Activated CD4-positive, alpha-beta T cell treated with anti-CD3 and anti-CD28 coated beads, Interleukin-2, Interleukin-4, amounts not matched to agents 100 ng/mL and 50 ng/mL, durations not matched to agents 16 hours and 8 hours (primary cell): Measurements from ENCODE around the gene CRELD2.
A peak's percentile ranks its signal among the peaks of the same experiment; 100 is the strongest.

Experiments used
- DNase-seq: peaks from one replicate; pipeline ENCODE4 v3.0.0-alpha.2; 2020; ENCODE audit warnings: low spot score

The CRELD2 gene

DNA sequence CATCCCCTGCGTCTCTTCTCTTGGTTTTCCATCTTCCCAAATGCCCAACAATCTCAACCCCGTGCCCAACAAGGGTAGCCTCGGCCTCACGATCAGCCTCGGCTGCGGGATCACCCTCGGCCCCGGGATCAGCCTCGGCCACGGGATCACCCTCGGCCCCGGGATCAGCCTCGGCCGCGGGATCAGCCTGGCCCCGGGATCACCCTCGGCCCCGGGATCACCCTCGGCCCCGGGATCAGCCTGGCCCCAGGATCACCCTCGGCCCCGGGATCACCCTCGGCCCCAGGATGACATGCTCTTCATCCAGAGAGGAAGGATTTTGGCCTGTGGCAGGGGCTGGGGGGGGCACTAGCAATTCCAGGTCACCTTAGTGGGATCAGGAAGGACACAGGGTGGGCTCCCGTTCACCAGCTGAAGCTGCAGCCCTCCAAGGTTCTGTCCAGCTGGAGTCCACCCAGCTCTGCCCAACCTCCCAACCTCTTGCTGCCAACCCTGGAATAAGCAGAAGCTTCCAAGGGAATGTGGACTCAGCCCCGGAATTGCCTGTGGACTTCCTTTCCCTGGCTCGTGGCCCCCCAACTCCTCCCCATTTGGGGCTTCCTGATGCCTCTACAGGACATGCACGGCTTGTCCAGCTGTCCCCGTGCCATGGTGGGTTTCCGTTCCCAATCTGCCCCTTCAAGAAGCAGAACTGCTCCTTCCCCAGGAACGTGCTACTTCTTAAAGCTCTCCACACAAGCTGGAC lies 6.4 kb upstream of the CRELD2 start:
- no peak for DNase-seq

DNA sequence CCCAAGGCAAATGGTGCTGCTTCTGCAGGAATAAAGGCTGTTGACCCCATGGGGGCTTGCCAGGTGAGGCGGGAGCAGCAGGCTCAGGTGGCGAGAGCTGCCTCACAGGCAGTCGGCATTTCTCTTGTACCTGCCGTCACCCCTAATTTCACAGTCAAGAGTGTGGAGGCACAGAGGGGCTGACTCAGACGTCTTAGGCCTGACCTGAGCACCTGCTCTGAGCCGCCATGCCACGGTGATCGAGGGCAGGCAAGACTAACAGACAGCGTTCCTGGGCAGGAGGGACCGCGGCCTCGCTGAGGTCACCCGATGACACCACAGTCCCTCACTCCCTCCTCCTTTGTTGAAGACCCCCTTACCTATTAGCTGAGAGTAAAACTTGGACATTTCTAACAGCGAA lies 5.4 kb upstream of the CRELD2 start:
- DNase-seq, result no peak

GRCh38 chr22:49913446-49913845 lies 5.0 kb upstream of the CRELD2 start:
- DNase-seq, result no peak

DNA sequence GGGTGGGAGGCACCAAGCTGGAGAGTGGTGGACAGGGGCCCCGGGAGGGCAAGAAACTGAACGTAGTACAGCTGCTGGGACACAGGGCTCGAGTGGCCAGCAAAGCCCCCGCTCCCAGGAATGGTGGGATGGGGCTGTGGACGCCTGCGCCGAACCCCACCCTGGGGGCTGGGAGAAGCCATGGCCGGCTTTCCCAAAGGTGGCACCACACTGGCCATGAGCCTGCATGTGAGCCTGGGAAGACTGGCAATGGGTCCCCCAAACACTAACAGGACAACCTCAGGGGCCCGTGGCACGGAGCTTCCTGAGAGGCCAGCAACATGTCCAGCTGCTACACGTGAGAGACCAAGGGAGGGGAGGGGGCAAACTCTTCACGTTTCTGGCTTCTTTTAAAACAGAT lies 4.2 kb upstream of the CRELD2 start:
- DNase-seq, result no peak

GRCh38 chr22:49915610-49916009 lies 2.8 kb upstream of the CRELD2 start:
- no peak for DNase-seq

DNA sequence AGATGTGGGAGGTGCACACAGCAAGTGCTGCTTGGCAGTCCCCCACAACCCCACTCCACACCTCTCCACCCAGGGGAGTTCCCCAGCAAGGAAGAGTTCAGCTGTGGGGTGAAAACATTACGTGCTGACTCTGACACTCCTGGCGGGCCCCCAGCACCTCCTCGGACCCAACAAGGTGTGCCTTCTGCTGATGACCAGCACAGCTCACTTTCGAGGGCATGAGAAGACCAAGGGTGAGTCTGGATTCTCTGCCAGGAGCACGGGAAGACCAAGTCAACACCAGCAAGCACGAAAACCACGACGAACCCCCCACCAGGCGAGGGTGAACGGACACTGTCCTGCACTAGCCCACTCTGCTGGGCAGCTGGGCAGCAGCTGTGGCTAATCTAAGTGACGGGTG lies 1.6 kb upstream of the CRELD2 start:
- no peak for DNase-seq

DNA sequence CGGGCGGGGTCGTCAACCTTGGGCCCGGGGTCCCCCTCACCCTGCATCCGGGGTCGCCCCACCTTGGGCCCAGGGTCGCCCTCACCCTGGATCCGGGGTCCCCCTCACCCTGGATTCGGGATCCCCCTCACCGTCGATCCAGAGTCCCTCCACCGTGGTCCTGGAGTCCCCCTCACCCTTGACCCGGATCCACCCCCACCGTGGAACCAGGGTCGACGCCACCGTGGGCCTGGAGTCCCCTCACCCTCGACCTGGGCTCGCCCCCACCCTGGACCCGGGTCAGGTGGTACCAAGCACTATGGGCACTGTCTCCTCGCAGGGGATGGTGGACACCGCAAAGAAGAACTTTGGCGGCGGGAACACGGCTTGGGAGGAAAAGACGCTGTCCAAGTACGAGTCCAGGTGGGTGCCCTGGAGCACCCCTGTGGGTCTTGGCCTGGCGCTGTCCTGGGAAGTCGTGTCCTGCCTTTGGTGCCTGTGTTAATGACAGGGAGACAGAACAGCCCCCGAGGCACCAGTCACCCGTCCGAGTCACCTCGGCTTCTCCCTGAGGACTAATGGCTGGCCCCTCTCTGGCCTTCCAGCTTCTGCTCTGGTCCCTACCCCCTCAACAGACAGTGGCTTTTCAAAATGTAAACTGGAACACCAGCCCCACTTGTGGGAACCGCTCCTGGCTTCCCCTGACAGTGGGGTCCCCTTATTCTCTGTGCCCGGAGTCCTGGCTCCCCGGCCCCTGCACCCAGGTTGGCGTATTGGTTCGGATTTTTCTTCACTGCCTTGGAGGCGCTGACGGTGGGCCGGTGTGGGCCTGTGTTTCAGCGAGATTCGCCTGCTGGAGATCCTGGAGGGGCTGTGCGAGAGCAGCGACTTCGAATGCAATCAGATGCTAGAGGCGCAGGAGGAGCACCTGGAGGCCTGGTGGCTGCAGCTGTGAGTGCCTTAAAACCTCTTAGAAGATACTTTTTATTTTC lies 762 bp downstream of the CRELD2 start:
- no peak for DNase-seq

DNA sequence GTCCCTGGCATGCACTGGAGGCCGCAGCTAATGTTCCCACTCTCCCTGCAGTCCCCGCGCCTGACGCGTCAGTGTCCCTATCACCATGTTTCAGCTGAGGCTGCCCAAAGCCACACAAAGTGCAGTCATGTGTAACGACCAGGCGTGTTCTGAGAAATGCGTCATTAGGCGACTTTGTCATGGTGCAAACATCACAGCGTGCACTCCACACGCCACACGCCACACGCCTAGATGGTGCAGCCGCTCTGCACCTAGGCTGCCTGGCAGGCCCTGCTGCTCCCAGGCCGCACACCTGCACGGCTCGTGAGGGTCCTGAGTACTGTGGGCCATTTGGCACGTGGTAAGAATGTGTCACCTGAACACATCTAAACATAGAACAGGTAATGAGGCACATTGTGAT lies 2.4 kb downstream of the CRELD2 start:
- no peak for DNase-seq

GRCh38 chr22:49921508-49922278 lies 3.3 kb downstream of the CRELD2 start:
- DNase-seq, result no peak

GRCh38 chr22:49922484-49922883 lies 4.0 kb downstream of the CRELD2 start:
- no peak for DNase-seq

DNA sequence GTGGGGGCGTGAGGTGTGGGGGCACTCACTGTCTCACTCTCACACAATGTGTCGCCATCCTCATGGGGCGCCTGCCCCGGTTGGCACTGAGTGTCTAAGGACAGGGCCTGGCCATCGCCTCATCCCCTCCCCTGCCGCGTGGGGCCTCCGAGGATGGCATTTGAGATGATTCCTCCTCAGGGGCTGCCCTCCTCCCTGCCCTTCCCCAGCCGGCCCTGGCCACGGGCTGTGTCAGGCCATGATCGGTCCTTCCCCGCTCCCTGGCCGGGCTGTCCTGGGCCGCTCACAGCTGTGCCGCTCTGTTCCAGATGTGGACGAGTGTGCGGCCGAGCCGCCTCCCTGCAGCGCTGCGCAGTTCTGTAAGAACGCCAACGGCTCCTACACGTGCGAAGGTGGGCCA lies 4.5 kb downstream of the CRELD2 start:
- no peak for DNase-seq

DNA sequence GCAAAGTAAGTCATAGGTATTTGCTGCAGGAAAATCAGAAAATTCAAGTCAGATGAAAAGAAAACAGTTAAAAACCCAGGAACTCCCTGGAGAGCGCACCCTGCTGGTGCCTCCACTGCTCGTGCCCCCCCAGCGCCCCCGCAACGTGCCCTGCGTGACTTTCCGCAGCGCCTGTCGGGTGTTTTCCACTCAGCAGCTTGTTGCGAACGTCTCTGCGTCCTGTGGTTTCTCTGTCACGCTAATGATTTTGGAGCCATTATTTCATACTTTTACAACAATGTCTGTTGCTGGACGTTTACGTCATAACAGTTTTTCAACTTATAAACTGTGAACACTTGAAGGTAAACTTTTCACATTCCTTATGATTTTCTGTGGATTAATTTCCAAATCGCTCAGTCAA lies 5.0 kb downstream of the CRELD2 start:
- no peak for DNase-seq

GRCh38 chr22:49924113-49924833 lies 5.8 kb downstream of the CRELD2 start:
- no peak for DNase-seq

DNA sequence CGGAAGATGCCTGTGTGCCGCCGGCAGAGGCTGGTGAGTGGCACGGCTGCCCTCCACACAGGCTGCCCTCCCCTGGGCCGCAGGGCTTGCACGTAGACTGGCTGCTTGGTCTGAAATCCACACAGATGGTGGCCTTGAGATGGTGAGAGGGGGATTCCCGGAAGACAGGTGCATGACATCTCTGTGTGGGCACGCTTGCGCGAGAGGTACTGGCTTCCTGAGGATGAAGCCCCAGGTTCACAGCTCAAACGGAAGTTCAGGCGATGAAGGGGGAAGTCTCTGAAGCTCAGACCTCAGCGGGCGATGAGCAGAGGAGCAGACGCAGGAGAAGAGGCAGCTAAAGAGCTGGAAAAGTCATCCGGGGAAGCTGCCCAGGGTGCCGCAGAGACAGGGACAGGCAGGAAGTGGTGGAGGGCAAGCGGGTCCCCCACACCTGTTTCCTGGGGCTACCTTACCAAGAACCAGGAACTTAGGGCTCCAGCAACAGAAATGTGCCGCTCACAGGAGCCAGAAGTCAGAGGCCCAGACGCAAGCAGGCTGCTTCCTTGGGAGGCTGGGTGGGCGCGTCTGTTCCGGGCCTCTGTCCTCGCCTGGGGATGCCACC lies 7.2 kb downstream of the CRELD2 start:
- DNase-seq, result peak; percentile 71

- no peak for DNase-seq
Measured at GRCh38 chr22:49926916-49927315, 8.5 kb downstream of the CRELD2 start.

DNA sequence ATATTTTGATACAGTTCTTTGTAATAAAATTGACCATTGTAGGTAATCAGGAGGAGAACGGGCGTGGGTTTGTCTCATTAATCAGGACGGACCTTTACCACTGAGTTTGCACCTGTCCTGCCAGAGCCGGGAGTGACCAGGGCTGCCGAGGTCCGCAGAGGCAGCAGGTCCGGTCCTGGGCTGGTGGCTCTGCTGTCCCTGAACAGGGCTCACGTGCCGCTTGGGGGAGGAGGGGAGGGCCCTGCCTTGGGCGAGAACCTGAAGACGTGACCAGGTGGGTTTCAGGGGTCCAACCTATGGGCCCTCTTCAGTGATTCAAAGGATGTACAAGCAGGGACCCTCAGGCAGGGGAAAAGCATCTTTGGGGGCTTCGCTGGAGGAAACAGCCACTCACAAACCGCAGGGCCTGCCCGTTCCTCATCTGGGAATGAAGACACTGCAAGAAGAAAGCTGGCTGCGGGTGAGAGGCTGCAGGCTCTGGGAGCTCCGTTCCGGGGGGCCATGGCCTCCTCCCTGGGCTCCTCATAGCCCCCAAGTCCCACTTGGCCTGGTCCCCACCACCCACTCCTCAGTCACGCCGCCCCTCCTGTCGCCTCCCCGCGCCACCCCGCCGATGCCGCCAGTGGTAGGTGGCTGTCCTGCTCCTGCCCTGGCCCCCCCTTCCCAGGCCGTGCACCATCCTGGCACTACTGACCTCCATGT lies 9.2 kb downstream of the CRELD2 start:
- no peak for DNase-seq

GRCh38 chr22:49928185-49928495 lies 9.7 kb downstream of the CRELD2 start:
- no peak for DNase-seq

- no peak for DNase-seq
Measured at GRCh38 chr22:49928555-49929210, 10.2 kb downstream of the CRELD2 start.

DNA sequence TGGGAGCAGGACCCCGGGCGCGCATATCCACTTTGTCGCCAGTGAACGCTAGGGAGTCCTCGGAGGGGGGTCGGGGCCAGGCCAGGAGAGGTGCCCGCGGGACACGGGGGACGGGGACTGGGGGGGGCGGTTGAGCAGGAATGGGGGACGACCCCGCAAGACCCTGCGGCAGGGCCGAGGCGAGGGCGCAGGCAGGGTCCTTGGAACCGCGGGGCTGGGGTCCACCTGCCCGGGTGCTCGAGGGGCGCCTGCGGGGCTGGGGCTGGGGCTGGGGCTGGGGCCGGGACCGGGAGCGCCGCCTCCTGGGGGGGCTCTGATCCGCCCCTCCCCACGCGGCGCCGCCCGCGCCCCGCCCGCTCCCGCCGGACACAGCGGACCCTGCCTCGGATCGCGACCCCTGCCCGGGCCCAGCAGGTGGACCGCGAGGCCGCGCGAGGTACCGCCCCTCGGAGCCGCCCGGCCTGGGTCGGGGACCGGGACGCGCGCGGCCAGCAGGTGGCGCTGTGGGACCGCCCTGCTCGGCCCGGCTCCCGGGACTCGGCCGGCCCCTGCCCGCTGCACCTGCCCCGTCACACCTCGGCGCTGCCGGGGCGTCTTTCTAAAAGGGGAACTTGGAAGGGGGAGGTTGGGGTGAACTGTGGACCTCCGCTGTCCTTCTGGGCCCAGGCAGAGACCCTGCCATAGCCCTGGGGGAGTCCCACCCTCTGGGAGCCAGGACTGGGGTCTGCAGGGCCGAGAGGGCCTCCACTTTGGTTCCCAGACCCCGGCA lies 11.0 kb downstream of the CRELD2 start:
- DNase-seq, result peak; percentile 67
